Measurements from ENCODE around the gene TBC1D1.
A peak's percentile ranks its signal among the peaks of the same experiment; 100 is the strongest.
"Not testable (repeated sequence)": the region's sequence is repeated elsewhere in the genome, so short reads cannot be mapped to it uniquely, and the experiment has no call there.

The TBC1D1 gene

GRCh38 chr4:38017609-38018008 is 126.7 kb downstream of the TBC1D1 start:
- no peak for DNase-seq

- DNase-seq, result no peak
These were observed 129.5 kb downstream of the TBC1D1 start for GRCh38 chr4:38020386-38020785.

GRCh38 chr4:38020961-38021360 is 130.1 kb downstream of the TBC1D1 start:
- DNase-seq, result not testable (repeated sequence)

- no peak for DNase-seq
These were observed 130.9 kb downstream of the TBC1D1 start for GRCh38 chr4:38021751-38022150.

GRCh38 chr4:38023347-38024205 is 132.7 kb downstream of the TBC1D1 start:
- no peak for DNase-seq

GRCh38 chr4:38024206-38024509 is 133.3 kb downstream of the TBC1D1 start:
- DNase-seq, result no peak

GRCh38 chr4:38025665-38026064 is 134.8 kb downstream of the TBC1D1 start:
- DNase-seq, result no peak

GRCh38 chr4:38026158-38026740 is 135.4 kb downstream of the TBC1D1 start:
- no peak for DNase-seq

- peak in 1 of 2 donors; percentile 1 for DNase-seq
These were observed 139.1 kb downstream of the TBC1D1 start for GRCh38 chr4:38030023-38030422.

- peak in 1 of 2 donors; percentile 74 for DNase-seq
These were observed 144.3 kb downstream of the TBC1D1 start for GRCh38 chr4:38034986-38035882.

- no peak for DNase-seq
These were observed 145.7 kb downstream of the TBC1D1 start for GRCh38 chr4:38036548-38036947.

GRCh38 chr4:38037612-38038011 is 146.7 kb downstream of the TBC1D1 start:
- no peak for DNase-seq

GRCh38 chr4:38040619-38041018 is 149.7 kb downstream of the TBC1D1 start:
- no peak for DNase-seq

- DNase-seq, result no peak
These were observed 153.2 kb downstream of the TBC1D1 start for GRCh38 chr4:38044060-38044459.

GRCh38 chr4:38045289-38045988 is 154.6 kb downstream of the TBC1D1 start:
- no peak for DNase-seq

- no peak for DNase-seq
These were observed 156.0 kb downstream of the TBC1D1 start for GRCh38 chr4:38046727-38047489.

- DNase-seq, result no peak
These were observed 158.8 kb downstream of the TBC1D1 start for GRCh38 chr4:38049545-38050170.

- no peak for DNase-seq
These were observed 159.9 kb downstream of the TBC1D1 start for GRCh38 chr4:38050560-38051350.

- no peak for DNase-seq
These were observed 164.7 kb downstream of the TBC1D1 start for GRCh38 chr4:38055566-38055965.

- no peak for DNase-seq
These were observed 165.3 kb downstream of the TBC1D1 start for GRCh38 chr4:38056011-38056685.
